ENCODE measurements around the gene FAH. TPM values are rescaled to one million over a fixed set of nuclear protein-coding genes. Genes with fewer than 3 reads are reported as not detected.

The FAH gene
- total RNA-seq, 4 donors from 2014 or later = 11.1 to 15.0 (median 14.0) TPM

DNA sequence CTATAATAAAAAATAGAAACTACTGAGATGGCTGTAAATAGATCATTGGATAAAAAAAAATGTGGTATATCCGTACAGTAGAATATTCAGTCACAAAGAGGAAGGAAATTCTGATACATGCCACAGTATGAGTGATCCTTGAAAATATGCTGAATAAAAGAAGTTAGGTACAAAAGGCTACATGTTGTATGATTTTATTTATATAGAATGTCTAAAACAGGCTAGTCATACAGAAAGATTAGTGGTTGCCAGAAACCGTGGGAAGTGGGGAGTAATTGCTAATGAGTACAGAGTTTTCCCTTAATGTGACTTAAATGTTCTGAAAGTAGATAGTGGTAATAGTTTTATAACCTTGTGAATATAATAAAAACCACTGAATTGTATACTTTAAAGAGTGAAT is 24.9 kb upstream of the FAH start:
- Histone ChIP-seq H3K27ac (replicated peaks in 1 of 4) (no peak overlapping the region), H3K36me3 (peaks cover 8 to 70% (median 28%) of the 10 kb centered on the region in 4 donors), H3K4me1 (no peaks in the 10 kb centered on the region), H3K4me3 (no peak overlapping the region), H3K9me3 (no peaks in the 10 kb centered on the region), H3K27me3 (no peaks in the 10 kb centered on the region)
- intact Hi-C loops (cut with DNase I) = no loop called here
- 78% methylated on average over 2 of the region's 2 CpGs for WGBS
- TF ChIP-seq, protein P1, sequence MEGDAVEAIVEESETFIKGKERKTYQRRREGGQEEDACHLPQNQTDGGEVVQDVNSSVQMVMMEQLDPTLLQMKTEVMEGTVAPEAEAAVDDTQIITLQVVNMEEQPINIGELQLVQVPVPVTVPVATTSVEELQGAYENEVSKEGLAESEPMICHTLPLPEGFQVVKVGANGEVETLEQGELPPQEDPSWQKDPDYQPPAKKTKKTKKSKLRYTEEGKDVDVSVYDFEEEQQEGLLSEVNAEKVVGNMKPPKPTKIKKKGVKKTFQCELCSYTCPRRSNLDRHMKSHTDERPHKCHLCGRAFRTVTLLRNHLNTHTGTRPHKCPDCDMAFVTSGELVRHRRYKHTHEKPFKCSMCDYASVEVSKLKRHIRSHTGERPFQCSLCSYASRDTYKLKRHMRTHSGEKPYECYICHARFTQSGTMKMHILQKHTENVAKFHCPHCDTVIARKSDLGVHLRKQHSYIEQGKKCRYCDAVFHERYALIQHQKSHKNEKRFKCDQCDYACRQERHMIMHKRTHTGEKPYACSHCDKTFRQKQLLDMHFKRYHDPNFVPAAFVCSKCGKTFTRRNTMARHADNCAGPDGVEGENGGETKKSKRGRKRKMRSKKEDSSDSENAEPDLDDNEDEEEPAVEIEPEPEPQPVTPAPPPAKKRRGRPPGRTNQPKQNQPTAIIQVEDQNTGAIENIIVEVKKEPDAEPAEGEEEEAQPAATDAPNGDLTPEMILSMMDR (IDR thresholded peaks at IDR 0.05) = no peak
- TF ChIP-seq EP300 (IDR thresholded peaks at IDR 0.05) (no peak), POLR2A (IDR thresholded peaks at IDR 0.05; ENCODE audit: low read depth) (no peak), POLR2AphosphoS5 (IDR thresholded peaks at IDR 0.05) (no peak)
- DNase-seq (ENCODE audit: extremely low spot score) = no peak

DNA sequence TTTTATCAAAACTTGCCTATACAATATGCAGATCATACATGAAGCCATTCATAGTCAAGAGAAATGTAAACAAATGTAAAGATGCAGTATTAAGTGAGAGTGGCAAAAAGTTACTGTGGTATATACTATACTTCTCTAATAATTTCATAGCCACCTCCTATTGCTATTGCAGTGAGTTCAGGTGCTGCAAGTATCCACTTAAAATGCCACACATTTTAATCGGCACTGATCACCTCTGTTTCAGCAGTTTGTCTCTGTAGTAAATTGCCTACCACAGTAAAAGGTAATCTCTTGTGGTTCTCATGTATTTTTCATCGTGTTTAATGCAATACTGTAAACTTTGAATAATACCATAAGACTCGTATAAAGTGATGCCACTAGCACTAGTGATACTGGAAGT is 20.4 kb upstream of the FAH start:
- Histone ChIP-seq H3K9me3 (no peaks in the 10 kb centered on the region), H3K4me3 (no peak overlapping the region), H3K27me3 (no peaks in the 10 kb centered on the region), H3K36me3 (peaks cover 0 to 60% (median 26%) of the 10 kb centered on the region in 4 donors), H3K27ac (replicated peaks in 1 of 4) (no peak overlapping the region), H3K4me1 (peaks cover 0 to 13% (median 5%) of the 10 kb centered on the region in 4 donors)
- no peak for TF ChIP-seq POLR2A (IDR thresholded peaks at IDR 0.05; ENCODE audit: low read depth)
- TF ChIP-seq POLR2AphosphoS5 (IDR thresholded peaks at IDR 0.05) = no peak
- TF ChIP-seq EP300 (IDR thresholded peaks at IDR 0.05) = no peak
- TF ChIP-seq, protein P1 (IDR thresholded peaks at IDR 0.05) = no peak
- no peak for DNase-seq (ENCODE audit: extremely low spot score)
- intact Hi-C loops (cut with DNase I) = no loop called here
- WGBS = 86% methylated on average over 3 of the region's 3 CpGs

DNA sequence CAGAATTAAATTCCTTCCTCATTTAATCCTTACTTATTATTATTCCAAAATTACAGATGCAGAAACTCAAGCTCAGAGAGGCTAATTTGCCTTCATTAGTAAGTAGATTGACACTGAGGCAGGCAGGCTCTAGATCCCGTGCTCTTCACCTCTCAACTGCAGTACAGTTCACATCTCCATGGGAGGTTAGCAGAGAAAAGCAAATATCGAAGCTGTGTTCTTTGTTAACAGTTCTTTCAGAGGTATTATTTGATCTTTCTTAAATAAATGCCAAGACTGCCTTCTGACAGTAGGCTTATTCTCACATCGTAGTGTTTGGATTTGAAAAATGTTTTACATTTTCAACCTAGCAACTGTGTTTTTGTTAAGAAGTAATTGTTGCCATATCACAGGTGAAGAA is 15.9 kb upstream of the FAH start:
- DNase-seq (ENCODE audit: extremely low spot score) = no peak
- no peak overlapping the region for H3K27ac ChIP-seq (replicated peaks in 1 of 4)
- H3K4me3 ChIP-seq = no peak overlapping the region
- H3K36me3 ChIP-seq = peaks cover 0 to 48% (median 21%) of the 10 kb centered on the region in 4 donors
- intact Hi-C loops (cut with DNase I) = no loop called here
- TF ChIP-seq EP300 (IDR thresholded peaks at IDR 0.05) (no peak), POLR2AphosphoS5 (IDR thresholded peaks at IDR 0.05) (no peak), POLR2A (IDR thresholded peaks at IDR 0.05; ENCODE audit: low read depth) (no peak)
- TF ChIP-seq, protein P1 (IDR thresholded peaks at IDR 0.05) = no peak
- no peaks in the 10 kb centered on the region for H3K27me3 ChIP-seq
- no peaks in the 10 kb centered on the region for H3K9me3 ChIP-seq
- WGBS = 51% methylated on average over 3 of the region's 3 CpGs
- peaks cover 0 to 15% (median 5%) of the 10 kb centered on the region in 4 donors for H3K4me1 ChIP-seq

DNA sequence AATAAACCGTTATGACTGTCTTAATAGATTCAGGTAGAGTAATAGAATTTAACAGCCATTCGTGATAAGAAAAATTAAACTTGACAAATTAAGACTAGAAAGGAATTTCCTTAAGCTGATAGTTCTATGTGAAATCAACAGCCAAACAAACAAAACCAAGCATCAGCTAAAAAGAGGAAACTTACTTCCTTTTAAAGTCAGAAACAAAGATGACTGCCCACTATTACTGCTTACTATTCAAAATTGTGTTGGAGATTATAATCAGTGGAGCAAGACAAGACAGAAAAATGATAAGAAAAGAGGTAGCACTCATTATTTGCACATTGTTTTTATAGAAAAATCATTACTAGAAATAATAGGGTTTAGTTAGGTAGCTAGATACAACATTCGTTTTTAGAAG is 13.8 kb upstream of the FAH start:
- H3K9me3 ChIP-seq = no peaks in the 10 kb centered on the region
- TF ChIP-seq POLR2A (IDR thresholded peaks at IDR 0.05; ENCODE audit: low read depth) = no peak
- TF ChIP-seq, protein P1 (IDR thresholded peaks at IDR 0.05) = no peak
- no peak for TF ChIP-seq EP300 (IDR thresholded peaks at IDR 0.05)
- TF ChIP-seq POLR2AphosphoS5 (IDR thresholded peaks at IDR 0.05) = no peak
- no peak for DNase-seq (ENCODE audit: extremely low spot score)
- no peak overlapping the region for H3K4me3 ChIP-seq
- H3K27me3 ChIP-seq = no peaks in the 10 kb centered on the region
- peaks cover 0 to 35% (median 12%) of the 10 kb centered on the region in 4 donors for H3K36me3 ChIP-seq
- peaks cover 0 to 15% (median 5%) of the 10 kb centered on the region in 4 donors for H3K4me1 ChIP-seq
- H3K27ac ChIP-seq (replicated peaks in 1 of 4) = no peak overlapping the region
- intact Hi-C loops (cut with DNase I) = no loop called here
- WGBS = 91% methylated on average over 3 of the region's 3 CpGs

DNA sequence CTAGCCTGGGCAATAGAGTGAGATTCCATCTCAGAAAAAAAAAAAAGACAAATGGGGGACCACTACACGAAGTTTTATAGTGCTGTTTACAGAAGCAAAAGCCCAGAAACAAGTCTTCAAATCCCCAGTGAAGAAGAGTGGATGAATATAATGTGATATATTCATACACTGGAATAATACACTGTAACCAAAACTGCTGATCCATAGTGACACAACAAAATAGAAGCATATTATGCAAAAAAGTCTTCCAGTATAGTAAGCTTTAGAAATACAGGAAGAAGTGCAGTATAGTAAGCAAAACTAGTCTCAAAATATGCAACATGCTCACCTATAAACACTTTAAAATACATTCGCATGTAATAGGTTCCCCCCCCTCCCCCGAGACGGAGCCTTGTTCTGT is 11.9 kb upstream of the FAH start:
- intact Hi-C loops (cut with DNase I) = no loop called here
- 96% methylated on average over 3 of the region's 4 CpGs for WGBS

More for the DNA sequence above, 11.9 kb upstream of the FAH start:
- Histone ChIP-seq H3K27ac (replicated peaks in 1 of 4) (no peak overlapping the region), H3K4me1 (peaks cover 0 to 15% (median 5%) of the 10 kb centered on the region in 4 donors), H3K9me3 (no peaks in the 10 kb centered on the region), H3K27me3 (no peaks in the 10 kb centered on the region), H3K4me3 (no peak overlapping the region), H3K36me3 (peaks cover 0 to 16% (median under 1%) of the 10 kb centered on the region in 4 donors)
- no peak for TF ChIP-seq POLR2A (IDR thresholded peaks at IDR 0.05; ENCODE audit: low read depth)
- no peak for TF ChIP-seq EP300 (IDR thresholded peaks at IDR 0.05)
- no peak for TF ChIP-seq POLR2AphosphoS5 (IDR thresholded peaks at IDR 0.05)
- TF ChIP-seq, protein P1 (IDR thresholded peaks at IDR 0.05) = no peak
- no peak for DNase-seq (ENCODE audit: extremely low spot score)
